NCI-H510A (cell line): Measurements from ENCODE around the gene OPTC.

Source experiments
- DNase-seq: peaks from one replicate; lab custom pipeline; 2025; lab: John Stamatoyannopoulos, UW

OPTC gene

GRCh38 chr1:203536980-203537455 is 43.1 kb downstream of the OPTC start:
- DNase-seq = no peak

DNA sequence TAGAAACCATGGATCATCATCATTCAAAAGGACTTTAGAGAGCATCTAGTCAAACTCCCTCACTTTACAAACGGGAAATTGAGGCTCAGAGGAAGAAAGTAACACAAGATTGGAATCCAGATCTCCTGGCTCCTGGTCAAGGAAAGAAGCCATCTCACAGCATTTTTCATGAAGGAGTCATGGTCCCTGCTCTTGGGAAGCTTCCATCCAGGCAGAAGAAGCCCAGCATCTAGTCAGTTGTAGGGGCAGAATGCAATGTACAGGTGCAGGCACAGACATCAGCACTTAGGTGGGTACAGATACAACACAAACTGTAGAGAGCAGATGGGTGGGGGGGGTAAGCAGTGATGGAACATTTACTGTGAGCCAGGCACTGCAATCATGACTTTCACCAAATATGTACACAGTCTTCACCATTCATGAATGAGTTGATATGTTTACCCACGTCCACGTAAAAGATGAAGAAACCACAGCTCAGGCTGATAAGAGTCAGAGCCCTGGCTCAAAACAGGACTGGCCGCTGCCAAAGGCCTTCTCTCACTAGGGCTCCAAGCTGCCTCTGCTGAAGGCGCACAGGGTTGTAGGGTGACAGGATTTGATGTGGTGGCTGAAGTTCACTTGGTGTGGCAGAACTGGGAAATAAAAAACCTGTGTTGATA is 44.0 kb downstream of the OPTC start:
- DNase-seq = no peak

GRCh38 chr1:203538726-203539125 is 44.8 kb downstream of the OPTC start:
- no peak for DNase-seq

- no peak for DNase-seq
Observed at GRCh38 chr1:203539831-203540546, 46.0 kb downstream of the OPTC start.

- DNase-seq = no peak
Observed at GRCh38 chr1:203544485-203544884, 50.5 kb downstream of the OPTC start.

GRCh38 chr1:203544978-203545816 is 51.2 kb downstream of the OPTC start:
- DNase-seq = no peak

- DNase-seq = no peak
Observed at GRCh38 chr1:203546274-203546673, 52.3 kb downstream of the OPTC start.

DNA sequence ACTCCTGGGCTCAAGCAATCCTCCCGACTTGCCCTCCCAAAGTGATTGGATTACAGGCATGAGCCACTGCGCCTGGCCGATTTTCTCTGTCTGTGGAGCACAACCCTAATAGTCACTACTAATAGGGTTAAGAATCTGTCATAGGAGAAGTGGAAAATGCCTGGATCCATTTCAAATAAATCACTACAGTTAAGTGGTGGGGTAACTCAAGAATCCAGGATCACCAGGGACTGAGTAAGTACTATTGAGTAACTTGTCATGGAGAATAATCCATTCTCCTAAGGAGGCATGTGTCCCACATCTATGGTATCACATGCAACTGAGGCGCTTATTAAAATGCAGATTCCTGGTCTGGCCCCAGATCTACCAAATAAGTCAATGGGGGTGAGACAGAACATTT is 53.2 kb downstream of the OPTC start:
- no peak for DNase-seq

GRCh38 chr1:203547771-203548421 is 53.9 kb downstream of the OPTC start:
- DNase-seq = no peak

DNA sequence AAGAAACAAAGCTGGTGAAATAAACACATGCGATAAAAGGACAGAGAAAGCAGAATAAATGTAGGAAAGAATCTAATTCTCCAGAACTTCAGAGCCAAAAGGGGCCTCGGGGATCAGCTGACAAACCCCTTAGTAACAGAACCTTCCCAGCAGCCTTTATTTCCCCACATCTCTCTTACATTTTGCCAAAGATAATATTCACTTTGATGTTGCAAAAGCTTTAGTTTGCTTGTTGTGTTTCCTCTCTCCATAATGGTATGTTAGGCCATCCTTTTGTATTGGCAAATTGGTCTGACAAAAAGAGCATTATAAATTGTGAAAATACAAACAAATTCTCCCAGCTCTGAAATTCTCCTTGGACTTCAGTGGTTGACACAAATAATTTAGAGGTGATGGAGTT is 54.9 kb downstream of the OPTC start:
- no peak for DNase-seq

- DNase-seq = peak; percentile 68
Observed at GRCh38 chr1:203549309-203549708, 55.4 kb downstream of the OPTC start.

GRCh38 chr1:203550846-203551245 is 56.9 kb downstream of the OPTC start:
- DNase-seq = no peak

GRCh38 chr1:203551550-203551949 is 57.6 kb downstream of the OPTC start:
- no peak for DNase-seq

DNA sequence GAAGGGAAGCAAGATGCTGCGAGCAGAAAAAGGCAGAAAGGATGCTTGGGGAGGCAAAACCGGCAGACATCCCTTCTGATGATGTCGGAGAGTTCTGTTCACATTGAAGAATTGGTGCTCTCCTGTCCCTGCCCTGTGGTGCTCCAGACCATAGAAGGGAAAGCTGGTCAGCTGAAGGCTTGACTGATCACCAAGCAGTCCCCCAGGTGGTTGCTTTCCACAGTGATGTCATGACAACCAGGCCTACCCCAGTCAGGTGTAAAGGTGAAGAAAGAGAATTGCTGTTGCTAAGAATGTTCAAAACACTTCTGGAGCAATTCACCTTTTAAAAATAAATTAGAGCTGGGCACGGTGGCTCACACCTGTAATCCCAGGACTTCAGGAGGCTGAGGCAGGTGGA is 59.5 kb downstream of the OPTC start:
- no peak for DNase-seq

DNA sequence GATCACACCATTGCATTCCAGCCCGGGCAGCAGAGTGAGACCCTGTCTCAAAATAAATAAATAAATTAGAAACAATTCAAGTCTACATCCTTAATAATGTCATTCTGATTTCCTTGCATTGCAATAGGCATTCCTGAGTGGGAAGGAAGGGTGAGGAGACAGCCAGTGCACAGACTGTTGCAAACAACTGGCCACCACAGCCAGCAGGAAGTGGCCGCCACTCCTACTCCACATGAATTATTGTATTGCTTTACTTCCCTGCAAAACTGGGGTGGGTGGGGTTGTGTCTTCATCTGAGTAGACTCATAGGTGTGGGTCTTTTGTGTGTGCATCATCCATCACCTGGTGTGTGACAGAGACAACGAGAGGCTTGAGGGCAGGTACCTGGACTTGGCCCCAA is 60.1 kb downstream of the OPTC start:
- DNase-seq = no peak

GRCh38 chr1:203555076-203555475 is 61.1 kb downstream of the OPTC start:
- DNase-seq = no peak

GRCh38 chr1:203555511-203556046 is 61.6 kb downstream of the OPTC start:
- DNase-seq = no peak

- DNase-seq = no peak
Observed at GRCh38 chr1:203556047-203556851, 62.3 kb downstream of the OPTC start.

DNA sequence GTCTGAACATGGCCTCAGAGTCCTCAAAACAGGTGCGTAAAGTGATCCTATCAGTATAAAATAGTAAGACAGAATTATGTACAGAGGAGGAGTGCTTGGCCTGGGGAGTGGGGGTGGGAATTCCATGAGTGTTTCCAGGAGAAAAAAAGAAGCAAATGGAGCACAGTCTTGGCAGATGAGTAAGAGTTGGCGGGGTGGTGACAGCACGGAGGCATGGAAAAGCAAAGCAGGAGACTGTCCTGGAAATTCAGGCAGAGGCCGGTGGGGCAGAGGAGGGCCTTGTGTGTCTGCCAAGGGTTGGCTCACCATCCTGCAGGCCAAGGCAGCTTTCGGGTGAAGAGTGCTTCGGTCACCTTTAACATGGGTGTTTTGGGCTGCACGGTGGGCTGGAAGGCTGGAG is 63.4 kb downstream of the OPTC start:
- no peak for DNase-seq

DNA sequence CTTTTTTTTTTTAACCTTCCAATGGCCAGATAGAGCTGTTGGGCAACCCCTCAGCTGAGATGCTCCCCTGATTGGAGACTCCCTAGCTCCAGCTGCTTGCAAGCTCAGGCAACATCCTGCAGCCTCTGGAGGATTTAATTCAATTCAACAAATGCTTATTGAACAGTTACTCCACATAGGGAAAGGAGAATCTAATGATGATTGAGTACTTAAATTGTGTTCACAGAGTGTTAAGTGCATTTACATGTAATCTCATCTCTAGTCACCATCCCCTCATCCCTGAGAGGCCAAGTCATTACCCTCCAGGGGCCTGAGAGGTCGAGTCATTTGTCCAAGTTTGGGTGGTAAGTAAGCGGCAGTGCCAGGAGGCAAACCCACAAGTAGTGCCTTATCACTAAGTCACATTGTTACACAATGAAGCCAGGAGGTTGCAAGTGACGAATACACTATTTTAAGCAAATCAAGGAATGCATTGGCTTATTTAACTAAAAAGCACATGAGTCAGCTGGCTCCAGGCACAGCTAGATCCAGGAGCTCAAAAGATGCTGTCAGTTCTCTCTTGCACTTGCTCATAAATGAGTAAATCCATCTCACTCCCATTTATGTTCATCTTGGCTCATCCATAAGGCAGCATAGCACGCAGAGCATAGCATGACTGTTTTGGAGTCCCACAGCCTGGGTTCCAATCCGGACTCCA is 64.3 kb downstream of the OPTC start:
- no peak for DNase-seq
